HG03159 (cell line): Measurements from ENCODE around the gene ABHD13.
"Not testable (repeated sequence)": the region's sequence is repeated elsewhere in the genome, so short reads cannot be mapped to it uniquely, and the experiment has no call there.

ENCODE experiments used
- ATAC-seq: cut with Tn5 transposase; IDR thresholded peaks from one replicate; pipeline ENCODE4 v1.9.1; 2021; ENCODE audit warnings: mild to moderate bottlenecking, moderate library complexity; ENCODE audit not compliant: unreplicated experiment

ABHD13 gene

GRCh38 chr13:108223687-108224503 lies 5.7 kb downstream of the ABHD13 start:
- ATAC-seq, result no peak

DNA sequence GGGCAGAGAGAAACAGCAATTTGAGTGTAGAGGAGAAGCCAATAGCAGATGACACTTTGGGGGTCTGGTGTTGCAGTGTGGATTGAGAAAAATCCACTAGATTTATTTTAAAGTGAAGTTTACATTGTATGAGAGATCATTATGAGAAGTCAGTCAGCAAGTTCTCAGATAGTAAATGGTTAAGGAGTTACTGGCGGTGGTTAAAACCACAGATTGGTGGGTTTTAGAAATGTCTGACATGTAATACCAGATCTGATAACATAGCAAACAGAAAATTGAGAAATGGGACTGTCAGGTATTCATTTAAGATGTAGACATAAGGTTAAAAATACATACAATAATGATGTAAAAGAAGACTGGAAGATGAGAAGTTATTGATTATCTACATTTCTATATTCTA lies 7.2 kb downstream of the ABHD13 start:
- ATAC-seq, result peak; percentile 58

DNA sequence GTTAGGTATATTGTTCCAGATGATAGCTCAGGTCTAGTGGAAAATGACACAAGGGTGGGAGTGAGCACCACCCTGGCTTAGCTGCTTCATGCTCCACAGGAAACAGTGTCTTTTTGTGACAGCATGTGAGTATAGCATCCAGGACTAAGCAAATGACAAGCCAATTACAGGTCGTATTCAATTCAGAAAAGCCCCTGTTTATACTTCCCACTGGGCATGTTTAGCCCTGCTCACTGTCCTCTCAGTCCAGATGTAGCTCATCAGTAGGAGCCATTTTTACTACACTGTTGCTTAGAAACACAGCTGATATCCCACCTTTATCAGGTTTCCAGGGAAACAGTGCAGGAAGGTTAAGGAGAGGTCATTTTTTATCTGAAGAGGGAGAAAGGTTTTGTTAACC lies 8.0 kb downstream of the ABHD13 start:
- ATAC-seq, result peak; percentile 25

DNA sequence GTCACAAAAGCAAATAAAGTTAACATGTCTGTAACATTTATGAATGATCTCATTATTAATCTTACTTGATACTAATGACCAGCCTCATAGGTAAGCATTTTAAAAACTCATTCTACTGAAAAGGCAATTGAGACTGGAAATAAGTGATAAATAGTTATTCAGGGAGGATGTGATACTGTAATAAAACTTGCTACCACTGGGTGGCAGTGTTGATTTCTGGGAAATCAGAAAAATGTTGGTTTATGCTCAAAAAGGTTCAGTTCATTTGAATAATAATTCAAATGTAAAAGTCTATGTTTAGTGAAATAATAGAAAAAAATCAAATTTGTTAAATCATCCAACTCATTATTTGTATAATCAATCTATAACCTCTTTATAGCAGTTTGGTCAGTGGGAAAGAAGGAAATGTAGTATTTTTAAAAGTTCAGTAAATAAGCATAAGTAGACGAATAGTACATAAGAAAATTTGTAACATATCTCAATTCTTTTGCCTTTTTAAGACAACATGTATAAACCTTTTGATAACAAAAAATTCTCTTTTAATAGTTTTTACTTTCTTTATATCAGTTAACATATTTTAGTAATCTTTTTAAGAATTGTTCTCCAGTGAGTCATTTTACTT lies 9.6 kb downstream of the ABHD13 start:
- no peak for ATAC-seq

- ATAC-seq, result no peak
Observed at GRCh38 chr13:108230377-108230776, 12.2 kb downstream of the ABHD13 start.

- ATAC-seq, result peak; percentile 56
Observed at GRCh38 chr13:108249150-108249549, 31.0 kb downstream of the ABHD13 start.

- ATAC-seq, result no peak
Observed at GRCh38 chr13:108257248-108257647, 39.1 kb downstream of the ABHD13 start.

- no peak for ATAC-seq
Observed at GRCh38 chr13:108263621-108264355, 45.6 kb downstream of the ABHD13 start.

DNA sequence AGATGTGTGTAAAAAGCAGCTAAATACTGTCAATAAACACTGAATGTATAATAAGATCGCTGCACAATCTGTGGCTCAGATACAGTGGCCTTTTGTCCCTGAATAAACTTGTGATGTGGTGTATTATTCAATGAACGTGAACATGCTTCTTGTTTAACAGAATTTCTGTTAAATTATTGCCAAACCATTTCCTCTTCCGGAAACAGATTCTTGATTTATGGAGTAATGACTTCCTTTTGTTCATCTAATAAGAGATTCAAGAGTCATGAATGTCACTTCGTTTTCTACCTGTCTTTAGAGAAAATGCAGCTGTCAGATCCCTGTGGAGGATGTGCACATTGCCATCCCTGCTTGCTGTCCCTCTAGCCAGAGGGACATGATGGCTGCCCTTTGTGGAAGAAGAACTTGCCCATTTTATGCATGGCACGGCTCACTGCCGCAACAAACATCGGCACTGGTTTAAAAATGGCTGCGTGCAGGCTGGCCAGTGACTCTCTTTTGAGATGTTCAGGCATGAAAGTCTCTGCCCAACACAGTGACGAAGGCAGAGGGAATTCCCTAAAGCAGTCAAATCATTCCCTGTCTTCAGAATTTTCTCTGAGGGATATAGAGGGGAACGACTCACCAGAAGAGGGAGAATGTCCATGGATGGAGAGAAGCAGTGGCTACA lies 48.3 kb downstream of the ABHD13 start:
- no peak for ATAC-seq

GRCh38 chr13:108267347-108267746 lies 49.2 kb downstream of the ABHD13 start:
- no peak for ATAC-seq

GRCh38 chr13:108267855-108268254 lies 49.7 kb downstream of the ABHD13 start:
- not testable (repeated sequence) for ATAC-seq

GRCh38 chr13:108268466-108269112 lies 50.4 kb downstream of the ABHD13 start:
- no peak for ATAC-seq

- peak; percentile 71 for ATAC-seq
Observed at GRCh38 chr13:108269601-108270328, 51.6 kb downstream of the ABHD13 start, which contains the start of gene TNFSF13B. TSS of gene TNFSF13B (plus strand) at chr13:108269718. CDS start at chr13:108269896, 178 bp downstream.

DNA sequence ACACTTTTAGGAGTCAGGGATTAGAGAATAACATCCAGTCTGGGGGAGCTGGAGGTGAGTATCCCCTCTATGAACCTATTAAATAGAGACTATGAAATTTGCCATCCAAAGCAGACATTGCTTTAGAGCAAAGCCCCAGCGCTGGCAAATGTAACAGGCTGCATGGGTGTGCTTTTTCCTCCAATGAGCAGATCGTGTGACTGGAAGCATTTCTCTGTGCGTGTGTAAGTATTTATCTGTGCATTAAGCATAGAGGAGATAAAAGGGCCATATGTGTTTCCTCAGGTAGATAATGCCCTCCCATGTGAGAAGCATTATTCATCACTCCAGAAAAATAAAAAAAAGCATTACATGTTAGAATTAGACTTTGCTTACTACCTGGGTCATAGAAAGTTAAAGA lies 52.2 kb downstream of the ABHD13 start:
- peak; percentile 20 for ATAC-seq

GRCh38 chr13:108272333-108272732 lies 54.1 kb downstream of the ABHD13 start:
- ATAC-seq, result no peak

DNA sequence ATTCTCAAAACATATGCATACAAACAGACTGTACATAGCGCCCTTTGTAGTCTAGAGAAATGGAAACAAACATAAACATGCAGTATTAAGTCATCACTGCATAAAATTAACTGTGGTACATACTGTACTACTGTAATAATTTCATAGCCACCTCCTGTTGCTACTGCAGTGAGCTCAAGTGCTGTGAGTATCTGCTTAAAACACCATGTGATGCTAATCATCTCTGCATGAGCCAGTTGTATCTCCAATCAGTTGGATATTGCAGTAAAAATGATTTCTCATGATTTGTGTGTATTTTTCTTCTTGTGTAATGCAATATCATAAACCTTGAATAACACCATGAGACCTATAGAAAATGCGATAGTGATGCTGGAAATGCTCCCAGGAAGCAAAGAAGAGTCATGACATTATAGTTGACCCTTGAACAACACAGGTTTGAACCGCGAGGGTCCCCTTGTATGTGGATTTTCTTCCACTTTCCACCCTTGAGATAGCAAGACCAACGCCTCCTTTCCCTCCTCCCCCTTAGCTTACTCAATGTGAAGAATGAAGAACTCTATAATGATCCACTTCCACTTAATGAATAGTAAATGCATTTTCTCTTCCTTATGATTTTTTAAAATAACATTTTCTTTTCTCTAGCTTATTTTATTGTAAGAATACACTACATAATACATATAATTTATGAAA lies 55.4 kb downstream of the ABHD13 start:
- ATAC-seq, result no peak

DNA sequence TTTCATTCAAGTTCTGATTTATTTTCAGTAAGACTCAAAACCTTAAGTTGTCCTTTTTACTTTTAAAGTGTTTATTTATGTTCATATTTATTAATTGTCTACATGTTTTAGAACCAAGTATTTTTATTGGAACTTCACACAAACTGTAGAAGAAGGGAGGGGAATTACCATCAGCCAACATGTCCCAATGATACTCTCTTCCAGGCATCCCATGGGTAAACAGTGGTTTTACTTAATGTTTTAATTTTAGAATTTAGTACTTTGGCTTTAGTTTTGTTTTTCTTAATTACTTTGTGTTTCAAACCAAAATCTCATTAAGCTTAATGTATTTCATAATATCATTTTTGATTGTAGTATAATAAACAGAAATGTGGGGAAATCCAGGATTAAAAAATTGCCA lies 56.5 kb downstream of the ABHD13 start:
- ATAC-seq, result no peak

- ATAC-seq, result no peak
Observed at GRCh38 chr13:108276060-108276459, 57.9 kb downstream of the ABHD13 start.

DNA sequence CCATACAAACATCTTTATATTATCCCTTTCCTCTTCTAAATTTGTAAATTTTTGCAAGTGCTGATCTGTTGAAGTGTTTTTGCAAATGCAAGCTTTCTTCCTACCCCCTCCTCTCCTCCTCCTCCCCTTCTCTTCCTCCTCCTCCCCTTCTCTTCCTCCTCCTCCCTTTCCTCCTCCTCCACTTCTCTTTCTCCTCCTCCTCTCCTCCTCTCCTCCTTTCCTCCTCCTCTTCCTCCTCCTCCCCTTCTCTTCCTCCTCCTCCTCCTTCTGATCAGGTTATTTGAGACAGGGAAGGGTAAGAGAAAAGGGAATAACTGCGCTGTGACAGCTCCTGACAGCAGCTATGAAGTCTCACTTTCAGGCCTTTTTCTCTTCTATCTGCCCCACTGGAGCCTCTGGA lies 60.3 kb downstream of the ABHD13 start:
- no peak for ATAC-seq
